NOMO-1 treated with dmso at 0.1 percent for 144 hours (cell line): Measurements from ENCODE around the gene VSTM4.

Source experiments
- DNase-seq: peaks from one replicate; lab custom pipeline; 2025; ENCODE audit not compliant: unreplicated experiment; lab: John Stamatoyannopoulos, UW

Gene VSTM4

GRCh38 chr10:49047128-49047639 is 68.1 kb downstream of the VSTM4 start:
- DNase-seq = no peak

DNA sequence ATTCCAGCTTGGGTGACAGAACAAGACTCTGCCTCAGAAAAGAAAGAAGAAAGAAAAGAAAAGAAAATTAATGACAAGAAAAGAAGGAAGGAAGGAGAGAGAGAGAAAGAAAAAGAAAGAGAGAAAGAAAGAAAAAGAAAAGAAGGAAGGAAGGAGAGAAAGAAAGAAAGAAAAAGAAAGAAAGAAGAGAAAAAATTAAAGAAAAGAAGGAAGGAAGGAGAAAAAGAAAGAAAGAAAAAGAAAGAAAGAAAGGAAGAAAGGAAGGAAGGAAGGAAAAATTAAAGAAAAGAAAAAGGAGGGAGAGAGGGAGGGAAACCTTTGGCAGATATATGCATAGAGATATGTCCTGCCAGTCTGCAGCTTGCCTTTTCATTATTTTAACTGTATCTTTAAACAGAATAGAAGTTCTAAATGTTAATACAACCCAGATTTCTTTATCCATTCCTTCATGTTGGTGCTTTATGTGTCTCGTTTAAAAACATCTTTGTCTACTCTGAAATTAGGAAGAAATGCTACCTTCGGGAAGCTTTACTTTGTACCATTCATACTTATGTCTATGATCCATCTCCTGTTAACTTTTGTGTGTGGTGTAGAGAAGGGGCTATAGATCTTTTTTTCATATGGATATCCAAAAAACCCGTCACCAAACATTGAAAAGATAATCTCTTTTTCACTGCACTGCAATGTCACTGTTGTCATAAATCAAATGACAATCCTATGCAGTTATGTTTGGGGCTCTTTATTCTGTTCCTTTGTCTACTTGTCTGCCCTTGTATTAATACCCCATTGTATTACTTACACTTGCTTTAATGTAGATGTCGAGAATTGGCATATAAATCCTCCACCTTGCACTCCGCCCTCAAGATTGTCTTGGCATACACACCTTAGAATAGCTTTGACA is 70.8 kb downstream of the VSTM4 start:
- DNase-seq = no peak

DNA sequence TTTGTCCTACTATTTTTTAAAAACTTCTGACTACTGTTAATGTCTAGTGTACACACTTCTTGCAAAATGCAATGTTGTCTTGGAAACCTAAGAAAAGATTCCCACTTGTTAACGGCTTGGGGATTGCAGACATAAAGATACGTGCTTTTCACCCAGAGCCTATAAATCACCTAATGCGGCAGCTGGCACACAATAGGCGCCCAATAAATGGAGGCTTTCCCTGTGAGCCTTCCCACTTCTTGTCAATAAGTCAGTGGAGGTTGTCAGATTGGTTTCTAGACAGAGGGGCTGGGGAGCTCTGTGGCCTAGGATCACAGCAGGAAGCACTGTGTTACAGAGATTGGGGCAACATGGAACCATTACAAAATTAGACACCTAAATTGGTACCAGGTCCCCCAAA is 74.7 kb downstream of the VSTM4 start:
- no peak for DNase-seq

DNA sequence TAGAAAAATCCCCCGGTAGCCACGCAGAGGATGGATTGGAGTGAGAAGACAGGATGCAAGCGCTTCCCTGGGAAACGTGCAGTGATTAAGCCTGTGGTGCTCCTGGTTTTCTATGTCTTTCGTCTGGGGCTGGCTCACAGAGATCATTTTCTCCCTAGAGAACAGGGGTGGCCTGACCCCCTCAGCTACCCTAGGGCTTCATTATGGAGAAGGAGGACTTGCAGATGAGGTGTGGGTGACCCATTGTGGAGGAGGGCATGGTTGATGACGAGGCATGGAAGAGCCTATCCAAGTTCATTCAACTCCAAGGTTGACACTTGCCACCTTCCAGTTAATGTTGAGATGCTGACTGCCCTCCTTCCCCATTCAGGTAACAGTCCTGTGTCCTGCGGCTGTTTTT is 75.9 kb downstream of the VSTM4 start:
- DNase-seq = no peak

GRCh38 chr10:49038711-49039110 is 76.6 kb downstream of the VSTM4 start:
- no peak for DNase-seq

- DNase-seq = no peak
Observed at GRCh38 chr10:49037187-49037586, 78.1 kb downstream of the VSTM4 start.

- DNase-seq = no peak
Observed at GRCh38 chr10:49036638-49037037, 78.7 kb downstream of the VSTM4 start.

DNA sequence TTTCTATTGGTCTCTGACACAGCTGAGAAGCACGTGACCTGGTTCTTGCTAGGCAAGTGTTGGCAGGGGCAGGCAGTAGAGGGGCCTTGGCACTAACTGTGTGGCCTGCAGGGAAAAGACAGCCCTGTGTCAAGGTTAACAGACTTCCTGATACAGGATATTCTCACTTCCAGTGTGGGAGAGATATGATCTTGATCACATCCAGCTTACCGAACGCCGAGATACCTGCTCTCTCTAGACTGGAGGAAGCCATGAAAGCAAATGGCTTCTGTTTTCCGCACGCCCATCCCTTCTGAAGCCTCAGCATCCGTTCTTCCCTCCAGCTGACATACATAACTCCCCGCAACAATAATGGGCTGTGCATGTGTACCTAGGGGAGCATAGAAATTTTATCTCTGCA is 79.4 kb downstream of the VSTM4 start:
- no peak for DNase-seq

DNA sequence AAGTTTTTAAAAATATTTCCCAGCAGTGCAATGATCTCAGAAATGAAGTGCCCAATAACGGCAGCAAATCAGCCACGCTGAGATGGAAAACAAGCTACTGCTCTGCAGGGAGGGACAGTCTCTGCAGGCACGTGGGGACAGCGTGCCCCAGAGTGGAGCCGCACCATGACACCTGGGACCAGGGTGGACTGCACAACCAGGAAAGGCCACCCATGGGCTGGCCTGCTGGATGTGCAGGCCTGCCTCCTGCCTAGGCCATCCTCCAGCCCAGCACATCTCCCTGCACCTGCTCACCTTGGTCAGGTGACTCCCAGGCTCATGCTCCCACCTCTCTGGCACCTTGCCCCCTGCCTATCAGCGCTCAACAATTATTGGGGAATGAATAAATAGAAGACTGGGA is 80.4 kb downstream of the VSTM4 start:
- DNase-seq = no peak

DNA sequence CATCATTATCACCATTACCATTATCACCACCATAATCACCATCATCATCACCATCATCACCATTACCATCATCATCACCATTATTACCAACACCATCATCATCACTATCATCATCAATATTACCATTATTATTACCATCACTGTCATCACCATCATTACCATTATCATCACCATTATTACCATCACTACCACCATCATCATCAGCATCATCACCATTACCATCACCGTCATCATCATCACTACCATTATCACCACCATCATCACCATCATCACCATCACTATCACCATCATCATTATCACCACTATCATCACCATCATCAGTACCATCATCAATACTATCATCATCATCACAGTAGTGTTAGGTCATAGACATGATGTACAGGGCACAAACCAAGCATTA is 81.4 kb downstream of the VSTM4 start:
- DNase-seq = no peak

DNA sequence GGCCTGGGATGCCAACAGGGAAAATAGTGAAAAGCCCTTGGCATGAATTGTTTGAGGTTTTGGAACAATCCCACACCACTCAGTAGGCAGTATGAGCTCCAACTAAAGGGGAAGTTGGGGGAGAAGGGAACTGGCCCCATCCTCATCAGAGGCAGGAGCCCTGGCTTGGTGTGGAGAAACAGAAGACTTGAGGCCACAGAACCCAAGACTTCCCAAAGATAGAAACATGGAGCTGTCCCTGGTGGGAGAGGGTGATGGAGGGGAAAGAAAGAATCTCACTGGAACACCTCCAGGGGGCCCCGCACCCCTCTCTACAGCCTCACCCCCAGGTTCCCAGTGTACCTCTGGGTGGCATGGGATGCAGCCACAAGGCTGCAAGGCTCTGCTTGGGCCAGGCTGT is 85.7 kb downstream of the VSTM4 start:
- DNase-seq = no peak

DNA sequence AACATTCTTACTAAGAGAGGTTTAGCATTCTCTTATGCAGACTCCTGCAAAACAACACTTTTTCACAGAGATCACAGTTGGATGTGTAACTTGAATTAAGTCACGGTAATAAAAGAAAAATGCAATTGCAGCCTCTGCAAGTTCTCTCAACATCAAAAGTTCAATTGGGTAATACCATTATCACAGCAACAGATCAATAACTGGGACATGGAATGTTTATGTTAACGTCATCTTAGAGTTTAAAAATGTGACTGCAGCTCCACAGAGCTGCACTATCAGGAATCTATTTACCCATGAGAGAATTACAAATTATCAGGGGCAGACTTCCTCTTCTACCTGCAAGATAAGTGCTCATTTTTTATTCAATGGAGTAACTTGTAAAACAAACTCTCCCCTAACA is 86.7 kb downstream of the VSTM4 start:
- DNase-seq = no peak

- no peak for DNase-seq
Observed at GRCh38 chr10:49025347-49025983, 89.9 kb downstream of the VSTM4 start.

DNA sequence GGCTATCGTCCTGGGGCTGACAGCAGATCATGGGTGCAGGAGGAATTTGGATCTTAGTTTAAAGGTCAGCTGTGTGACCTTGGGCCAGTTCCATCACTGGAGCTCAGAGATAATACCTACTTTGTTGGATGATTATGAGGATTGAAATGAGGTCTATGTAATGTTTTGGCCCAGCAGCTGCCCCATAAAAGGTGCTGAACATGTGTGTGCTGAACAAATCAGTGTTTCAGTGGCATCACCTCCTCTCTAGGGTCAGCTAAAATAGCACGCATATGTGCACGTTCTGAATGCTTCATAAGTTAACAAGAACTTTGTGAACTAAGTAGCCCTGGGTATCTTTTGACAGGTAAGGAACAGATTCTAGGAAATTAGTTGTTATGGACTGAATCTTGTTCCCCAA is 90.8 kb downstream of the VSTM4 start:
- DNase-seq = no peak

DNA sequence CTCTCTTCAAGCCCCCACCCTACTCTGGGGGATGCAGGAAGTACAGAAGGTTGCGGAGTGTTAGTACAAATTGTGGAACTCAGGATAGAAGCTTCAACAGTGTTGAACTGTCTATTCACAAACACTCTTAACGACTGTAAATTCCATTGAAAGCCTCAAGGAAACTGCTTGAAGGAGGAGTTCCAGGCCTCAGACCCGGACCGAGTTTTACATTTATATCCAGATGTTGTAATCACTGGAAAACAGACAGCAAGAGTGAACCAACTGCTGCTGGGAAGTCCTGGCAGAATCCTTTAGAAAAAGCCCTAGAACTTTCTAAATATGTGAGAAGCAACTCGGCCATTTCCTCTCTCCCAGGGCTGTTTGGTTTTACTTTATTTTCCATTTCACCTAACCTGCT is 91.6 kb downstream of the VSTM4 start:
- DNase-seq = no peak

DNA sequence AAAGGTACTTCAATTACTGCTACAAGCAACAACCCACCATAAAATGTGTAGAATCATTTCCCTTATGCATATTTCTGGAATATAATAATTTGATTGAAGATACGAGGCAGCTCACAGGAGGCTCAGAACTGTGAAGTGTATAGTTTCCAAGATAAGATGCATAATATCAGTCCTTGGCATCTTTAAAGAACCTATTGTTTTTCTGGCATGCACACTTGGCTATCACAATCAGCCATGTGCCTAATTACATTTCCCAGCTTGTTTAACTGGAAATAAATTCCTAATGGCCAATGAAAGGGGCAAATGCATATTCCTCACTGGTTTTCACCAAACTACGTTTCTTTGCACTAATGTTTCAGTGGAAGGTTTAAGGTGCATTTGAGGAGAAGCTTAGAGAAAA is 92.3 kb downstream of the VSTM4 start:
- DNase-seq = no peak

DNA sequence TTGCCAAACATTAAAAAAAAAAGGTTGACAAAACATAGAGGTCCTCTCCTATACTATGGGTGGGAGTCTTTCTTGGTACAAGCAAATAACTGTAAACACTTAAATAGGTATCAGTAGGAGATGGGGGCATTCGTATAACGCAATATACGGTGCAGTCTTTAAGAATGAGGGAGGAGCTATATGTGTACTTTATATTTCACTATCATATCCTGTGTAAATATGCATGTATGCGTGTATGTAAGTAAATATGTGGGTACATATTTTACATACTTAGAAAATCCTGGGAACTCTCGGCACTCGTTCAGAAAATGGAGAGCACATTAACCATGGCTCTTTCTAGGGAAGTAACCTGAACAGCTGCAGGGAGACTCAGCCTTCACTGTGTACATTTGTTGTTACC is 93.6 kb downstream of the VSTM4 start:
- DNase-seq = no peak

DNA sequence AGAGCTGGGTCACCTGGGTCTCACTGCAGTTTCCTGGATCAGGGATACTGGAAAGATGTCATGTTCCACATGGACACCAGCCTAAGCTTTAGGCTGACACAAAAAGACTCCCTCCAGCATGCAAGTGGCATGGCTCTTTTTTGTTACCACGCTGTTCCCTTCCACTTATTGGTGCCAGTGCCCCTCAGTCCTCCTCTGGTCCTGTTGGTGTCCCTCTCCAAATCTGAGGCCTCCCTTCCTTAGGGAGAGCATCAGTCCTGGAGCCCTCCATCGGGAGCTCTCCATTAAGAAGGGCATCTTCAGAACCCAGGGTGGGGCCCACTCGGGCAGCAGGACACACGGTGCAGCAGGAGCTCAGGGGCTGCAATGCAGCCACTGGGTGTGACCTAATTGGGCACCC is 99.6 kb downstream of the VSTM4 start:
- no peak for DNase-seq

DNA sequence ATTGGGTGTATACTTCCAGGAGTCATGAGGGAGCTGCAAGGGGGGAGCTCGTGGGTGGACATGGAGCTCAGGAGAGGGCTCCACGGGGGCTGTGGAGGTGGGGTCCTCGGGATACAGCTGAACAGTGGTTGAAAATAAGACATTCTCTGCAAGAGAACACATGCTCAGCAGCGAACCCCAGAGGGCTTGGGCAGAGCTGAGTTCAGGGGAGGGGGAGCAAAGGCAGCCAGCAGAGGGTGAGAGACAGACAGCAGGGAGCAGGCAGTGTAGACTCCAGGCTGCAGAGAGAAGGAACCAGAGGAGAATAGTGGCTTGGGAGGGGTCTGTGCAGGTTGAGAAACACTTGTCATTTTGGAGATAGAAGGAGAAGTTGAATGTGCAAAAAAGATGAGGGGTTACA is 102.7 kb downstream of the VSTM4 start:
- DNase-seq = no peak

DNA sequence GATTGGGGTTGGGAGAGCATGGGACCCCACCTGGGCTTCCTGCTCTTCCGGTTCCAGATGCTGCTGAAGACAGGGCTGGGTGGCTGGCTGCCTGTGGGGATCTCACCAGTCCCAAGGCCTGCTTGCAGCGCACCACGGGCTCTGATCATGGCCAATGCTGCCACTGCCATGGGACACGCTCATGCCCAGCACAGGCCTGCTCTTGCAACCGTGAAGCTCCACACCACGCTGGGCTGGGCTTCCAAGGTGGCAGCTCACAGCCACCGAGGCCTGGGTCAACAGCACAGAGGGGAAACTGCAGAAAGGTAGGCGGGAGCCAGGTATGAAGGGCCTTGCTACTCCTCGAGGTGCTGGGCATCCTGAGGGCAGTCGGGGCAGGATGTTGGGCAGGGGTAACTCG is 103.6 kb downstream of the VSTM4 start:
- no peak for DNase-seq

- DNase-seq = no peak
Observed at GRCh38 chr10:49010865-49011264, 104.5 kb downstream of the VSTM4 start.

GRCh38 chr10:49010295-49010694 is 105.0 kb downstream of the VSTM4 start:
- DNase-seq = no peak
